Uterus (tissue), 2 donors: ENCODE measurements around the gene ZBTB34.

ENCODE experiments used
- CTCF ChIP-seq, 4 experiments: fragments of 200-600 bp in 2 of 4; fragments of 450-650 bp in 2 of 4; sonication (generic) in 2 of 4; IDR thresholded peaks; one replicate each; pipeline ENCODE4 v1.5.1; 2016 to 2019; ENCODE audit warnings: antibody characterized with exemption in 4 of 4, mild to moderate bottlenecking in 2 of 4, moderate library complexity in 1 of 4
- POLR2A ChIP-seq, 2 donors: fragments of 450-650 bp; IDR thresholded peaks; one replicate each; pipeline ENCODE4 v1.6.1; 2016; ENCODE audit warnings: antibody characterized with exemption in 2 of 2, mild to moderate bottlenecking in 1 of 2, moderate library complexity in 1 of 2

- TF ChIP-seq CTCF (IDR thresholded peaks at IDR 0.05) (no peak), POLR2A (IDR thresholded peaks at IDR 0.05) (no peak)
Measured at GRCh38 chr9:126882746-126883145, 22.3 kb downstream of the ZBTB34 start.
